Hepatocyte (in vitro differentiated cells): Measurements from ENCODE around the gene MET.

Experiments used
- CTCF ChIP-seq: fragments of 200-600 bp; sonication (generic); IDR thresholded peaks from 2 replicates; pipeline ENCODE4 v1.5.1; 2016; ENCODE audit warnings: antibody characterized with exemption, mild to moderate bottlenecking; ENCODE audit not compliant: poor library complexity
- EZH2 ChIP-seq: fragments of 200-600 bp; sonication (generic); IDR thresholded peaks from 2 replicates; pipeline ENCODE4 v1.6.1; 2016; ENCODE audit warnings: antibody characterized with exemption, mild to moderate bottlenecking, borderline replicate concordance
- EZH2phosphoT487 ChIP-seq: fragments of 200-600 bp; sonication (generic); IDR thresholded peaks from one replicate; pipeline ENCODE4 v1.6.1; 2018; ENCODE audit warnings: antibody characterized with exemption, mild to moderate bottlenecking, low read depth, moderate library complexity; ENCODE audit not compliant: unreplicated experiment, severe bottlenecking

DNA sequence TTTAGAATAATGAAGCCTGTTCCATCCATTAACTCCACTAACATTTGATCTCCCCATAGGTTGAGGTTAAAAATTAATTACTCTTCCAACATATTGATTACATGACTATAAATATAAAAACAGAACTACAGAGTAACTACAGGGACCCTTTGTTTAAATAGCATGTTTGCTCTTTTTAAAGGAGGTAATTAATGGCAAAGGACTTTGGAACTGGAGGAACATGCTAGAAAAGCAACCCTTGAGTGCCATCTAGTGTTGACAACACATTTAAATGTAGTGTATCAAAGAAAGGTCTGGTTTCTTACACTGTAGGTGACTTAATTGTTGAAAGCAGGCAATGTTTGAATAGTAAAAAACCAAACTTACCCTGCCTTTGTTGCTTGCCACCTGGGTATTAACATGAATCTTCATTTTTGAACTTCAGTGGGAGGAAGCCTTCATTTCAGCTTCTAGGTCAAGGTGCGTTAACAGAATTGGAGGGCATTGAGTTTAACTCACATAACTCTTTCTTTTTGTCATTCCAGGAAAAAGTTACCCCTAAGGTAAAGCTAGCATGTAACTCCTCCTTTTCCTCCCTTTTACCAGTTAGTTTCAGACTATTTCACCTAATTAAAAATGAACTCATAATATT lies 137.8 kb downstream of the MET start:
- TF ChIP-seq CTCF (peak; percentile 77), EZH2 (no peak), EZH2phosphoT487 (no peak)
